GM18520 (cell line): ENCODE results near the gene WWTR1.

Experiments used
- ATAC-seq: cut with Tn5 transposase; IDR thresholded peaks from one replicate; pipeline ENCODE4 v1.9.1; 2021; ENCODE audit not compliant: unreplicated experiment

WWTR1 gene

GRCh38 chr3:149571381-149571780 lies 86.4 kb downstream of the WWTR1 start:
- ATAC-seq = no peak

- no peak for ATAC-seq
Measured at GRCh38 chr3:149570016-149570415, 87.8 kb downstream of the WWTR1 start.

- ATAC-seq = no peak
Measured at GRCh38 chr3:149567381-149567780, 90.4 kb downstream of the WWTR1 start.

- no peak for ATAC-seq
Measured at GRCh38 chr3:149566292-149566975, 91.4 kb downstream of the WWTR1 start.

GRCh38 chr3:149564079-149564478 lies 93.7 kb downstream of the WWTR1 start:
- no peak for ATAC-seq

GRCh38 chr3:149563114-149563513 lies 94.7 kb downstream of the WWTR1 start:
- ATAC-seq = no peak

GRCh38 chr3:149560617-149561016 lies 97.2 kb downstream of the WWTR1 start:
- no peak for ATAC-seq

GRCh38 chr3:149560001-149560400 lies 97.8 kb downstream of the WWTR1 start:
- no peak for ATAC-seq

- no peak for ATAC-seq
Measured at GRCh38 chr3:149559525-149559924, 98.3 kb downstream of the WWTR1 start.

- ATAC-seq = no peak
Measured at GRCh38 chr3:149555927-149556326, 101.9 kb downstream of the WWTR1 start.

GRCh38 chr3:149554826-149555225 lies 103.0 kb downstream of the WWTR1 start:
- ATAC-seq = no peak

- ATAC-seq = no peak
Measured at GRCh38 chr3:149553781-149554451, 103.9 kb downstream of the WWTR1 start.

- ATAC-seq = no peak
Measured at GRCh38 chr3:149552700-149553099, 105.1 kb downstream of the WWTR1 start.

- ATAC-seq = no peak
Measured at GRCh38 chr3:149551500-149551899, 106.3 kb downstream of the WWTR1 start.

GRCh38 chr3:149548669-149549065 lies 109.2 kb downstream of the WWTR1 start:
- ATAC-seq = no peak

GRCh38 chr3:149547954-149548668 lies 109.7 kb downstream of the WWTR1 start:
- ATAC-seq = no peak

- no peak for ATAC-seq
Measured at GRCh38 chr3:149547413-149547812, 110.4 kb downstream of the WWTR1 start.

GRCh38 chr3:149545049-149545448 lies 112.8 kb downstream of the WWTR1 start:
- ATAC-seq = no peak

GRCh38 chr3:149542375-149543312 lies 115.2 kb downstream of the WWTR1 start:
- ATAC-seq = no peak

- no peak for ATAC-seq
Measured at GRCh38 chr3:149541091-149541491, 116.7 kb downstream of the WWTR1 start.

GRCh38 chr3:149538371-149538770 lies 119.5 kb downstream of the WWTR1 start:
- ATAC-seq = no peak
